Fibroblast of villous mesenchyme (primary cell): ENCODE data around the gene LRRC42. TPM values are rescaled to one million over a fixed set of nuclear protein-coding genes. Genes with fewer than 3 reads are reported as not detected.
A peak's percentile ranks its signal among the peaks of the same experiment; 100 is the strongest.

Source experiments
- DNase-seq: peaks from one replicate; pipeline ENCODE4 v3.0.0-alpha.2; 2010; ENCODE audit warnings: low read depth
- H3K4me3 ChIP-seq: 2 replicates; pipeline ENCODE4 v1.5.1; 2011; ENCODE audit warnings: low read depth, mild to moderate bottlenecking, low read length
- total RNA-seq: library from RNA; depleted of rRNA; stranded (reverse); fragments of >200 nt; gene quantifications from 2 replicates; pipeline ENCODE4 v1.2.3, GENCODE V29; 2012
- TF ChIP-seq, protein P1 (sequence below): IDR thresholded peaks from 2 replicates; pipeline ENCODE4 v1.5.1; 2012; ENCODE audit warnings: low read depth, mild to moderate bottlenecking, low read length; ENCODE audit not compliant: insufficient read depth

LRRC42 gene
- total RNA-seq, 1 donor: 47.1 TPM

DNA sequence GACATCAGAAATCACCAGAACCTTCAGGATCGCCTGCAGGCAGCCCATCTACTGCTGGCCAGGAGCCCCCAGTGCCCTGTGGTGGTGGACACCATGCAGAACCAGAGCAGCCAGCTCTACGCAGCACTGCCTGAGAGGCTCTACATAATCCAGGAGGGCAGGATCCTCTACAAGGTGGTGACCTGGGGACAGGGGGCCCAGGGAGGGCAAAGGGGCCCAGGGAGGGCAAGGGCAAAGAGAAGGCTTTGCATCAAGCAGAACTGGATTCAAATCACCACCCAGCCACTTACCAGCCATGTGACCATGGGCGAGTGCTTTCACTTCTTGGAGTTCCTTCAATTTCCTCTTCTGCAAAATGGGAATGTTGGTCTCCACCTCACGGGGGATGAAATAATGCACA is 40.0 kb upstream of the LRRC42 start:
- TF ChIP-seq, protein P1, sequence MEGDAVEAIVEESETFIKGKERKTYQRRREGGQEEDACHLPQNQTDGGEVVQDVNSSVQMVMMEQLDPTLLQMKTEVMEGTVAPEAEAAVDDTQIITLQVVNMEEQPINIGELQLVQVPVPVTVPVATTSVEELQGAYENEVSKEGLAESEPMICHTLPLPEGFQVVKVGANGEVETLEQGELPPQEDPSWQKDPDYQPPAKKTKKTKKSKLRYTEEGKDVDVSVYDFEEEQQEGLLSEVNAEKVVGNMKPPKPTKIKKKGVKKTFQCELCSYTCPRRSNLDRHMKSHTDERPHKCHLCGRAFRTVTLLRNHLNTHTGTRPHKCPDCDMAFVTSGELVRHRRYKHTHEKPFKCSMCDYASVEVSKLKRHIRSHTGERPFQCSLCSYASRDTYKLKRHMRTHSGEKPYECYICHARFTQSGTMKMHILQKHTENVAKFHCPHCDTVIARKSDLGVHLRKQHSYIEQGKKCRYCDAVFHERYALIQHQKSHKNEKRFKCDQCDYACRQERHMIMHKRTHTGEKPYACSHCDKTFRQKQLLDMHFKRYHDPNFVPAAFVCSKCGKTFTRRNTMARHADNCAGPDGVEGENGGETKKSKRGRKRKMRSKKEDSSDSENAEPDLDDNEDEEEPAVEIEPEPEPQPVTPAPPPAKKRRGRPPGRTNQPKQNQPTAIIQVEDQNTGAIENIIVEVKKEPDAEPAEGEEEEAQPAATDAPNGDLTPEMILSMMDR: no peak
- DNase-seq: no peak
- H3K4me3 ChIP-seq: no peak overlapping the region

DNA sequence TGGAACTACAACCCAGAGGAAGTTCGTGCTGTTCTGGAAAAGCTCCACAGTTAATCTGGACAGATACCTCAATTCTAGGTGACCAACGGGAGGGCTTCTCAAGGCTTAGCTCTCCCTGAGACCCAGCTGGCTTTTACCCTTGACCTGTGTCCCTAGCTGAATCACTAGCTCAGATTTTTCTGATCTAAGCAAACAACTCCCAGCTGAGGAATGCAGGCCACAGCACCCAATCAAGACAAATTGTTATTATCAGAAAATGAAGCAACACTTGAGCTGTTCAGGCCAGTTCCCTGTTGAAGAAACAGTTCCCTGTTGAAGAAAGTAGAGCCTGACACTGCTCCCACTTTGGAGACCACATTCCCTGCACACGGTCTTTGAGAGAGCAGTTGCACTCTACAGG is 36.2 kb upstream of the LRRC42 start:
- DNase-seq: peak; percentile 79
- TF ChIP-seq, protein P1: no peak
- no peak overlapping the region for H3K4me3 ChIP-seq

DNA sequence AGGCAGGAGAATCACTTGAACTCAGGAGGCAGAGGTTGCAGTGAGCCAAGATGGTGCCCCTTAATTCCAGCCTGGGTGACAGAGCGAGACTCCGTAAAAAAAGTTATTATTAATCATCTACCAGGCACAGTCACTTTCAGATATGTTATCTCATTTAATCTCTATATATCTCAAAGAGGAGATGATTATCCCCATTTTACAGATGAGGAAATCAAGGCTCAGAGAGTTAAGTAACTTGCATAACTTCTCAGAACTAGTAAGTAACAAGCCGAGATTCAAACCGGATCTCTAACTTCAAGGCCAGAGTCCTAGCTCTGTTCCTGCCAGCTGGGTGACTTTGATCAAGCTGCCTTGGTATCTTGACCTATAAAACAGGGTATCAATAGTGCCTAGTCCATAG is 34.7 kb upstream of the LRRC42 start:
- H3K4me3 ChIP-seq: no peak overlapping the region
- DNase-seq: no peak
- TF ChIP-seq, protein P1: no peak

DNA sequence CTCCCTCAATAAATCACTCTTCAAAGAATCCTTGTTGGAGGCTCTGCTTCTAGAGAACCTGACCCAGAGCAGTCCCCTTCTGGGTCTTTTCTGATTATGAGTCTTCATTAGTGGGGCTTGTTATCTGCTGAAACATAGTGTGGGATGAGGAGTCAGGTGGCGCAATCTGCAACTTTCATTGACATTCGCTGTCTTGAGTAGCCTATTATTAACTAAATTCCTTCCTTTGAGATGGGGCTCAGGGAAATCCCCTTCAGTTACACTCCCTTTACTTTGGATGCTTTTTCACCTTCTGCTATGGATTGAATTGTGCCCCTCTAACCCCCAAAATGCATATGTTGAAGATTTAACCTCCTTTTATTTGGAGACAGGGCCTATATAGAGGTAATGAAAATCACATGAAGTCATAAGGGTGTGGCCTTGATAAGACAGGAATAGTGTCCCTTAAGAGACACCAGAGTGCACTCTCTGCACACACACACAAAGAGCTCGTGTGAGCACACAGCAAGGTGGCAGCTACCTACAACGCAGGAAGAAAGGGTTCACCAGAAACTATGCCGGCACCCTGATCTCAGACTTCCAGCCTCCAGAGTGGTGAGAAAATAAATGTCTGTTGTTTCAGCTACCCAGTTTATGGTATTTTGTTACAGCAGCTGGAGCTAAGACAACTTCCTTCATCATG is 32.7 kb upstream of the LRRC42 start:
- TF ChIP-seq, protein P1: no peak
- H3K4me3 ChIP-seq: no peak overlapping the region
- no peak for DNase-seq

DNA sequence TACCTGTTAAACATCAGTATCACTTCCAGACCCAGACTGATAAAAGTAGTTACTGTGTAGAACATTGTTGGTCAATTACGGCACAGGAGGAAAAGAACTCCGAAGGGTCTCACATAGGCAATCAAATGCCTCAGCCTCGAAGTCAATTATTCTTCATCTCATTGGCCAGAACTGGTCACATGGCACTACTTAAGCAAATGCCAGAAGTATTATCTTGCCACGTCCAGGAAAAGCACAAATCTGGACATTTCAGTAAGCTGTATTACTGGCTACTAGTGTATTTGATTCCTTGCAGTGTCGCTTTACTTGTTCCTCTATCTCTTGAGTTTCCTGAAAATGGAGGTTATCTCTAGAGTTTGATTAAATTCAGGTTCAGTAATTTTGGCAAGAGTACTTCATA is 27.8 kb upstream of the LRRC42 start:
- TF ChIP-seq, protein P1: no peak
- peak; percentile 11 for DNase-seq
- no peak overlapping the region for H3K4me3 ChIP-seq

DNA sequence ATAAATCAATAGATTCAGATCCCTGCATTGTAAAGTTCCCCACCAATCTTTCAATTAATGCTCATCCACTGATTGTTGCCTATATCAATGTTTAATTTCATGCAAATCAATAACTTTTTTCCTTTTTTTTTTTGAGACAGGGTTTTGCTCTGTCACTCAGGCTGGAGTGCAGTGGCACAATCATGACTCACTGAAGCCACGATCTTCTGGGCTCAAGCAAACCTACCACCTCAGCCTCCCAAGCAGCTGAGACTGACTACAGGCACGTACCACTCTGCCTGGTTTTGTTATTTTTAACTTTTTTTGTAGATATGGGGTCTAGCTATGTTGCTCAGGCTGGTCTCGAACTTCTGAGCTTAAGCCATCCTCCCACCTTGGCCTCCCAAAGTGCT is 26.5 kb upstream of the LRRC42 start:
- no peak overlapping the region for H3K4me3 ChIP-seq
- TF ChIP-seq, protein P1: no peak
- no peak for DNase-seq

DNA sequence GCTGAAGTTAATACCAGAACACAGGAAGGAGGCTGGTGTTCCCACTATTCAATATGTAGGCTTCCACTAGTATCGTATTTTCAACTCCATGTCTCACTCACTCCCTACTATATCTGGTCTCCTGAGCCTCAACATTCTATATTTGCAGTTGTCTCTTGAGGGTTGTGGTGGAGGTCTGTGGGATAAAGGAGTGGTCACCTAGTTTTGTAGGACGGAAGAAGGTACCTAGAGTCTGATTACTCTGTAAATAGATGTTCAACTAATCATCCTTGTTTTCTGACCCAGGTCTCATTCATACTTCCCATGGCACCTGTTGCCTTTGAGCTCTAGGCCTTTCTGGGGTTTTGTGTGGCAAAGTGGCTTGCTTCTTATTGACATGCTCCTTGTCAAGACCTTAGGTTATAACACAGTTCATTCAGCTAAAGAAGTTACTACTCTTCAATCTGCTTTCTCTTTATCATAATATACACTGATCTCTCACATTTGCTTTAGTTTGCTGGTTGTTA is 18.7 kb upstream of the LRRC42 start:
- TF ChIP-seq, protein P1: no peak
- no peak for DNase-seq
- H3K4me3 ChIP-seq: no peak overlapping the region
